ENCODE measurements around the gene ZNF74.

ZNF74 gene

GRCh38 chr22:20434264-20434751 is 40.4 kb downstream of the ZNF74 start:
- no peak for DNase-seq

- DNase-seq, result no peak
Observed at GRCh38 chr22:20434773-20435172, 40.8 kb downstream of the ZNF74 start.

GRCh38 chr22:20435436-20436306 is 41.7 kb downstream of the ZNF74 start:
- no peak for DNase-seq

- no peak for DNase-seq
Observed at GRCh38 chr22:20436307-20436767, 42.4 kb downstream of the ZNF74 start.

GRCh38 chr22:20436768-20437612 is 43.0 kb downstream of the ZNF74 start:
- DNase-seq, result peak; percentile 24

GRCh38 chr22:20437613-20438426 is 43.9 kb downstream of the ZNF74 start, which contains the start of gene SCARF2:
TSS of gene SCARF2 (minus strand) at chr22:20437825. CDS start at chr22:20437754, 71 bp downstream.
- no peak for DNase-seq

GRCh38 chr22:20438427-20438677 is 44.4 kb downstream of the ZNF74 start:
- no peak for DNase-seq

- no peak for DNase-seq
Observed at GRCh38 chr22:20438678-20439492, 44.9 kb downstream of the ZNF74 start.

GRCh38 chr22:20439556-20439927 is 45.6 kb downstream of the ZNF74 start:
- DNase-seq, result no peak

GRCh38 chr22:20439928-20440575 is 46.1 kb downstream of the ZNF74 start:
- no peak for DNase-seq

GRCh38 chr22:20440637-20441591 is 47.0 kb downstream of the ZNF74 start:
- no peak for DNase-seq

GRCh38 chr22:20441631-20442484 is 47.9 kb downstream of the ZNF74 start:
- no peak for DNase-seq

GRCh38 chr22:20442485-20443284 is 48.7 kb downstream of the ZNF74 start:
- DNase-seq, result no peak

- no peak for DNase-seq
Observed at GRCh38 chr22:20444325-20444724, 50.4 kb downstream of the ZNF74 start.

- DNase-seq, result no peak
Observed at GRCh38 chr22:20446383-20446970, 52.5 kb downstream of the ZNF74 start.

- DNase-seq, result no peak
Observed at GRCh38 chr22:20448630-20449029, 54.7 kb downstream of the ZNF74 start.

GRCh38 chr22:20449819-20450550 is 56.0 kb downstream of the ZNF74 start:
- no peak for DNase-seq

Data from stimulated activated CD4-positive, alpha-beta T cell treated with anti-CD3 and anti-CD28 coated beads, Interleukin-12 subunit alpha, Interleukin-12 subunit beta, amount 100 ng/mL, for 4 hours (primary cell).